GM23338 (cell line): ENCODE data around the gene PIGU.

Experiments used
- CREB1 ChIP-seq: fragments of 250-450 bp; sonication (Bioruptor Pico); IDR thresholded peaks from 2 replicates; pipeline ENCODE4 v1.5.0; 2020; ENCODE audit warnings: low read depth, mild to moderate bottlenecking, moderate library complexity
- CTCF ChIP-seq, 2 experiments: fragments of 200-600 bp in 1 of 2; sonication (generic) in 1 of 2; conservative IDR thresholded peaks; 2 replicates each; pipeline versions ENCODE4 v1.5.1 to v1.6.1; 2016 to 2017; ENCODE audit warnings: antibody characterized with exemption in 2 of 2, low read depth in 2 of 2, mild to moderate bottlenecking in 2 of 2, moderate library complexity in 1 of 2
- ETS1 ChIP-seq: IDR thresholded peaks from 2 replicates; pipeline ENCODE4 v1.6.1; 2016; ENCODE audit warnings: antibody characterized with exemption
- EZH2 ChIP-seq: fragments of 200-600 bp; sonication (generic); IDR thresholded peaks from one replicate; pipeline ENCODE4 v1.8.0; 2017; ENCODE audit warnings: antibody characterized with exemption, mild to moderate bottlenecking, low read depth; ENCODE audit not compliant: unreplicated experiment
- EZH2phosphoT487 ChIP-seq: fragments of 200-600 bp; sonication (generic); IDR thresholded peaks from one replicate; pipeline ENCODE4 v1.8.1; 2018; ENCODE audit warnings: antibody characterized with exemption; ENCODE audit not compliant: unreplicated experiment
- JUNB ChIP-seq: IDR thresholded peaks from one replicate; pipeline ENCODE4 v1.6.1; 2016; ENCODE audit warnings: antibody characterized with exemption; ENCODE audit not compliant: unreplicated experiment
- NANOG ChIP-seq: IDR thresholded peaks from 2 replicates; pipeline ENCODE4 v1.6.1; 2016; ENCODE audit warnings: antibody characterized with exemption, borderline replicate concordance
- POLR2AphosphoS5 ChIP-seq: IDR thresholded peaks from 2 replicates; pipeline ENCODE4 v1.6.1; 2016; ENCODE audit warnings: antibody characterized with exemption, low read depth
- REST ChIP-seq: IDR thresholded peaks from one replicate; pipeline ENCODE4 v1.6.1; 2018; ENCODE audit warnings: antibody characterized with exemption; ENCODE audit not compliant: unreplicated experiment
- ZNF462 ChIP-seq: fragments of 250-450 bp; sonication (Bioruptor Pico); IDR thresholded peaks from 2 replicates; pipeline ENCODE4 v1.5.0; 2020; ENCODE audit warnings: mild to moderate bottlenecking, moderate library complexity

- no peak for TF ChIP-seq CTCF (conservative IDR thresholded peaks at IDR 0.05; ENCODE audit: low read depth in 2 of 2)
- TF ChIP-seq EZH2 = no peak
- no peak for TF ChIP-seq REST
- no peak for TF ChIP-seq POLR2AphosphoS5
- no peak for TF ChIP-seq CREB1 (CRISPR knock-in tag)
- TF ChIP-seq ZNF462 (CRISPR knock-in tag) = no peak
- TF ChIP-seq JUNB = no peak
- TF ChIP-seq ETS1 = no peak
- TF ChIP-seq NANOG = no peak
- no peak for TF ChIP-seq EZH2phosphoT487
Measured at GRCh38 chr20:34629904-34630303, 47.0 kb downstream of the PIGU start.
